GM21381 (cell line): ENCODE data around the gene SLCO3A1.
"Not testable (repeated sequence)": the region's sequence is repeated elsewhere in the genome, so short reads cannot be mapped to it uniquely, and the experiment has no call there.

Experiments
- ATAC-seq: cut with Tn5 transposase; IDR thresholded peaks from one replicate; pipeline ENCODE4 v1.9.1; 2021; ENCODE audit warnings: mild to moderate bottlenecking, moderate library complexity; ENCODE audit not compliant: unreplicated experiment

The SLCO3A1 gene

GRCh38 chr15:92028389-92028724 lies 174.8 kb downstream of the SLCO3A1 start:
- no peak for ATAC-seq

GRCh38 chr15:92029767-92030166 lies 176.3 kb downstream of the SLCO3A1 start:
- no peak for ATAC-seq

GRCh38 chr15:92033314-92033713 lies 179.8 kb downstream of the SLCO3A1 start:
- no peak for ATAC-seq

GRCh38 chr15:92033723-92034122 lies 180.2 kb downstream of the SLCO3A1 start:
- no peak for ATAC-seq

GRCh38 chr15:92034227-92034626 lies 180.7 kb downstream of the SLCO3A1 start:
- ATAC-seq: no peak

- no peak for ATAC-seq
Measured at GRCh38 chr15:92035551-92035950, 182.0 kb downstream of the SLCO3A1 start.

GRCh38 chr15:92035961-92036360 lies 182.5 kb downstream of the SLCO3A1 start:
- ATAC-seq: no peak

GRCh38 chr15:92037491-92037890 lies 184.0 kb downstream of the SLCO3A1 start:
- no peak for ATAC-seq

- ATAC-seq: no peak
Measured at GRCh38 chr15:92040350-92040749, 186.8 kb downstream of the SLCO3A1 start.

GRCh38 chr15:92041371-92041770 lies 187.9 kb downstream of the SLCO3A1 start:
- no peak for ATAC-seq

GRCh38 chr15:92043283-92043682 lies 189.8 kb downstream of the SLCO3A1 start:
- ATAC-seq: no peak

GRCh38 chr15:92044203-92044909 lies 190.8 kb downstream of the SLCO3A1 start:
- ATAC-seq: no peak

- ATAC-seq: no peak
Measured at GRCh38 chr15:92047900-92048299, 194.4 kb downstream of the SLCO3A1 start.

- no peak for ATAC-seq
Measured at GRCh38 chr15:92048739-92049138, 195.2 kb downstream of the SLCO3A1 start.

- no peak for ATAC-seq
Measured at GRCh38 chr15:92049290-92049989, 195.9 kb downstream of the SLCO3A1 start.

- no peak for ATAC-seq
Measured at GRCh38 chr15:92050220-92050898, 196.9 kb downstream of the SLCO3A1 start.

GRCh38 chr15:92051716-92052115 lies 198.2 kb downstream of the SLCO3A1 start:
- no peak for ATAC-seq

GRCh38 chr15:92053753-92054316 lies 200.3 kb downstream of the SLCO3A1 start:
- ATAC-seq: no peak

- ATAC-seq: no peak
Measured at GRCh38 chr15:92056875-92057274, 203.4 kb downstream of the SLCO3A1 start.

- ATAC-seq: no peak
Measured at GRCh38 chr15:92059036-92059970, 205.8 kb downstream of the SLCO3A1 start.

GRCh38 chr15:92059971-92060311 lies 206.4 kb downstream of the SLCO3A1 start:
- ATAC-seq: not testable (repeated sequence)
